Right lung (tissue), 5 donors: ENCODE measurements around the gene EME1. TPM values are rescaled to one million over a fixed set of nuclear protein-coding genes. Genes with fewer than 3 reads are reported as not detected.

Experiments
- DNase-seq, 2 donors: peaks; one replicate each; pipeline ENCODE4 v3.0.0-alpha.2; 2013
- polyA plus RNA-seq, 5 donors: library from polyadenylated mRNA; unstranded; fragments of 120-200 nt; gene quantifications; one replicate each; pipeline versions ENCODE4 v1.2.1 to v1.2.3, GENCODE V29; 2013; ENCODE audit warnings: inconsistent platforms in 1 of 5, low replicate concordance in 1 of 5; ENCODE audit not compliant: insufficient read length in 5 of 5, insufficient read depth in 1 of 5

EME1 gene
- polyA plus RNA-seq, 5 donors, result 7.2 to 13.9 (median 11.1) TPM

DNA sequence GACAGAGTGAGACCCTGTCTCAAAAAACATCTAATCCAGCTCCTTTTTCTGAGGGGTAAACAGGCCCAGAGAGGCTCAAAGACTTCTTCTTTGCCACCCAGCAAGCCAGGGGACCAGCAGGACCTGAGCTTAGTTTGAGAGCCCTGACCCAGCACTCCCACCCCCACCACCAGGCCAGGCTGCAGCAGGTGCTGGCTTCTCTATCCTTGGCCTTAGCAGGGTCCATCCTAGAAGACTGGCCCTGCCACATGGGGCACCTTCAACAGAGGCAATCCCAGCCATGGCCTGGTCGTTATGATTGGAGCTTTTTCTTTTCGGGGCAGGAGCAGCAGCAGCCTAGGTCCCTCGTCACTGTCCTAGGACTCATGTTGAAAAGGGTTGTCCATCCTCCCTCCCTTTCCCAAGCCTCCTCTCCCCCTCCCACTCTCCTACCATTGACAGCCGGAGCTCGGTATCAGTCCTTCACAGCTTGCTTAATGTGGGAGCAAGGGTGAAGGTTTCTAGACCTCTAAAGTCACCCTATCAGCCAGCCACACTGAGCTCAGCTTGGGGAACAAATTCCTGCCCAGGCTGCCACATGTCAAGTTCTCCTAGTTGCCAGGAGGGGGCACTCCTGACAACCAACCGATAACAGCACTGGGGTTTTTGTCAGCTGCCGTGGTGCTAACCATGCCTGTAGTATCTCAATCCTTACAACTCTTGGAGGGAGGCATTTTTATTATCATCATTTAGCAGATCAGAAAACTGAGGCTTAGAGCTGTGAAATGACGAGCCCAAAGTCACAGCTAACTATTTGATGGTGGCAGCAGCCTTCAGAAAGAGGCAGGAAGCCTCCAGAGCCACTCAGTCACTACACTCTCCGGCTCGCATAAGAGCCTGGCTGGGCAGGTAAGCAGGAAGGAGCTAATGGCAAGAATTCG is 11.2 kb upstream of the EME1 start:
- DNase-seq, result peak in 1 of 2 donors; percentile 31

GRCh38 chr17:50362661-50363060 is 10.4 kb upstream of the EME1 start:
- DNase-seq, result no peak

- DNase-seq, result no peak
These were observed 9.6 kb upstream of the EME1 start for GRCh38 chr17:50363217-50364060.

- DNase-seq, result no peak
These were observed 9.0 kb upstream of the EME1 start for GRCh38 chr17:50364061-50364458.

GRCh38 chr17:50364715-50365114 is 8.3 kb upstream of the EME1 start:
- no peak for DNase-seq

DNA sequence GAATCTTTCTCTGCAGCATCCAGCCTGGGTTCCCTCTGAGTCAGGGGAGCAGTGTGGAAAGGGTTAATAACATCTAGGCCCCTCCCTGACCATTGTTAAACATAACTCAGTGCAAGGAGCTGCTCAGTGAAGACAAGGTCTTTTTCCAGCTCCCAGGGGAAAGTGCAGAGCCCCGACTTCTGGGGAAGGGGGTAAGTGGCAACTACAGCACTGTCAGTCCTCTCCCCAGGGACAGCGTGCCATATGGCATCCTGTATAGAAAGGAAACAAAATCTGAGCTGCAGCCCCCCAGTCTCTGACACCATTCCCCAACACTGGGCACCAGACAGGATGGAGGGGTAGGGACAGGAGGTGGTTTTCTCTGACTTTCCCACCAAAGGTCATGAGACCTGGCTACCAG is 7.9 kb upstream of the EME1 start:
- no peak for DNase-seq

DNA sequence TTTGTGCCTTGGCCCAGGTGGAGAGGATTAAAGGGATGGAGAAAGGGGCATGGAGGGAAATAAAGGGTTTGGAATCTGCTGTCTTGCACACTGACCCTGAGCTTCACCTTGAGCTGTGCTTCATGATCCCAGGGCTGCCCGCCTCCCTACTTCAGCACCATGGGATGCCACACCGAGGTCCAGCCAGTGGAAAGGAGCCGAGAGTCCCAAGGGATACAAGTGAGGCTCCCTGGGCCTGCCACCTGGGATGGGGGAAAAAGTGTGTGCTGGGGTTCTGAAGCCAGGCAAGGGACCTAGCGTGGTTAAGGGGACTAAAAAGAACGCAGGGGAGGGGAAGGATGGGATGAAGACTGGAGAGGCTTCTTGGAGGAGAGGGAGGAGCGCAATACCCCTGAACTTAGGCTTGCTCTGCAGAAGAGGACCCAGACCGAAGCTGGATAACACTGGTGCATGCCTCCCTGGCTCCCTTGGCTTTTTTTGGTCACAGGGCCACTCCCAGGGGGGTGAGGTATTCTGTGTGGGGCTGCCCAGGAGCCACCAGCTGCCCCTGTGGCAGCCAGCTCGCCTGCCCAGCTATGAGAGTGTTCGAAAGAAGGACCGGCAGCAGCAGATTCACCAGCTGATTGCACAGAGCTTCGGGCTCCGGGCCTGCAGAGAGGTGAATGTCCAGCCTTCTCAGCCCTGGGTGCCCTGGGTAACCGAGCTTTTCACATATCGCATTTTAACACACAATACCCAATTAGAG is 7.2 kb upstream of the EME1 start:
- no peak for DNase-seq

- no peak for DNase-seq
These were observed 5.6 kb upstream of the EME1 start for GRCh38 chr17:50367401-50367800.

- no peak for DNase-seq
These were observed 3.0 kb upstream of the EME1 start for GRCh38 chr17:50370052-50370451.

GRCh38 chr17:50371526-50371925 is 1.5 kb upstream of the EME1 start:
- DNase-seq, result no peak

DNA sequence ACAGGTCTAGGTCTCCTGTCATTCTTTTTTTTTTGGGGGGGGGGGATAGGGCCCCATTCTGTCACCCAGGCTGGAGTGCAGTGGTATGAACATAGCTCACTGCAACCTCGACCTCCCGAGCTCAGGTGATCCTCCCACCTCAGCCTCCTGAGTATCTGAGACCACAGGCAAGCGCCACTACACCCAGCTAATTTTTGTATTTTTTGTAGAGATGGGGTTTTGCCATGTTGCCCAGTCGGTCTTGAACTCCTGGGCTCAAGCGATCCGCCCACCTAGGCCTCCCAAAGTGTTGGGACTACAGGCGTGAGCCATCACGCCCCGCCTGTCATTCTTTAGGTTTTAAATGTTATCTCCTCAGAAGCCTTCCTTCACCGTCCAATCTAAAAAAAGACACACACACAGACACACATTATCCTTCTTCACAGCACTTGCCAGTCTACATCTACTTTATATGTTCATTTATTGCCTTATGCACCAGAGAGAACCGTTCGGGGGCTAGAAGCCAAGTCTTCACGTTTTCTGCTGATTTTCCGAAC is 739 bp upstream of the EME1 start:
- DNase-seq, result no peak

DNA sequence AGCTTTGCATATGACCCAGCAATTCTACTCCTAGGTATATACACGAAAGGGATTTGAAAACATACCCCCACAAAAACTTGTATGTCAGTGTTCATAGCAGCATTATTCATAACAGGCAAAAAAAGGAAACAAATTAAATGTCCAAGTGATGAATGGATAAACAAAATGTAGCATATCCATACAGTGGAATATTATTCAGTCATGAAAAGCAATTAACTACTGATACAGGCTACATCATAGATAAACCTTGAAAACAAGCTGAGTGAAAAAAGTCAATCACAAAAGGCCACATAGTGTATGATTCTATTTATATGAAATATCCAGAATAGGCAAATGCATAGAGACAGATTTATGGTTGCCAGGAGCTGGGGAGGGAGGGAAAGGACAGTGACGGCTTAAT is 676 bp downstream of the EME1 start:
- no peak for DNase-seq

DNA sequence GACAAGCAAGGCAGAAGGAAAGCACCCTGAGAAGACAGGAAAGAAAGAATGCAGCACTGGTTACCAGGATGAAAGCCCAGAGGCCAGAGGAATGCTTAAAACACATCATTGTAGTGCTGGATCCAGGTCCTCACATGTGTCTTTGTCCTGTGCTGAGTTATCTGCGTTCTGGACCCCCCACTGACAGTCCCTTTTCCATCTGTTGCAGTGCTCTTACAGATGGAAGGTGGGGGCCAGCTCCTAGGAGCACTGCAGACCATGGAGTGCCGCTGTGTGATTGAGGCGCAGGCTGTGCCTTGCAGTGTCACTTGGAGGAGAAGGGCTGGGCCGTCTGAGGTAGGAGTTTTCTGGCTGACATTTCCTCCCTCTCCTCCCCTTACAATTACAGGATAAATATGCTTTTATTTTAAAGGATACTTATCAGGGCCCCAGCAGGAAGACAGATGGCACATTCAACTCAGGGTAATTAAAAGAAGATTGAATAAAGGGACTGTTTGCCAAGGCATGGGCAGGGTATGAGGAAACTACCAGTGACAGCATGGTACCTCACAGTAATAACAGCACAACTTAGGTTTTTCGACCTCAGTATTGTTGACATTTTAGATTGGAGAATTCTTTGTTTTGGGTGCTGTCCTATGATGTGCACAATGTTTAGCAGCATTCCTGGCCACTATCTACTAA is 3.0 kb downstream of the EME1 start:
- DNase-seq, result no peak

DNA sequence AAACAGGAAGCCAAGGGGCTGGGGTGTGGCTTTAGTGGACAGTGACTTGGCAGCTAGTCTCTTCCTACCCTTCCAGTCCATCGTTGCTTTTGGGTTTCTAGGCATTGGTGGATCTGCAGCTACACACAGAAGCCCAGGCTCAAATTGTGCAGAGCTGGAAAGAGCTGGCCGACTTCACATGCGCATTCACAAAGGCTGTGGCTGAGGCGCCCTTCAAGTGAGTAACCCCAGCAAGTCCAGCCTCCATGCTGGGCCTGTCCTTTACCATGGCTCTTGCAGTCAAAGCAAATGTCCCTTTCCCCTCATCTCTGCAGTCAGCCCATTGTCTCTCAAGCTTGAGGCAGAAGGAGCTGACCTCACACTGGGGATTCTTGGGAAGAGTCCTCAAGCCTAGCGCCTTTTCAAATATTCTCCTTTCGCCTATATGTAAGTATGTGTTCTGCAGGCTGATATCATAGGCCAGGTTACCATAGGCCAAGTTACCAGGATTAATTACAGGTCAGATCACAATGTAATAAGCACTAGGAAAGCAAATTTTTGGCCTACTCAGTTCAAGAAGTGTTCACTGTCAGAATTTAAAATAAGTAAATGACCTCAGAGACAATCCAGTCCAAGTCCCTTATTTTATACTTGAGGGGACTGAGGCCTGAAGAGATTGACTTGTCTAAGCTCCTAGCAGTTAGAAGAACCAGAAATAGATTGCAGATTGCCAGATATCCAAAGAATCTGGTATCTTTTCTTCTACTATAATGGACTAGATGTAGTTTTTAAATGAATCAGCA is 6.5 kb downstream of the EME1 start:
- no peak for DNase-seq

DNA sequence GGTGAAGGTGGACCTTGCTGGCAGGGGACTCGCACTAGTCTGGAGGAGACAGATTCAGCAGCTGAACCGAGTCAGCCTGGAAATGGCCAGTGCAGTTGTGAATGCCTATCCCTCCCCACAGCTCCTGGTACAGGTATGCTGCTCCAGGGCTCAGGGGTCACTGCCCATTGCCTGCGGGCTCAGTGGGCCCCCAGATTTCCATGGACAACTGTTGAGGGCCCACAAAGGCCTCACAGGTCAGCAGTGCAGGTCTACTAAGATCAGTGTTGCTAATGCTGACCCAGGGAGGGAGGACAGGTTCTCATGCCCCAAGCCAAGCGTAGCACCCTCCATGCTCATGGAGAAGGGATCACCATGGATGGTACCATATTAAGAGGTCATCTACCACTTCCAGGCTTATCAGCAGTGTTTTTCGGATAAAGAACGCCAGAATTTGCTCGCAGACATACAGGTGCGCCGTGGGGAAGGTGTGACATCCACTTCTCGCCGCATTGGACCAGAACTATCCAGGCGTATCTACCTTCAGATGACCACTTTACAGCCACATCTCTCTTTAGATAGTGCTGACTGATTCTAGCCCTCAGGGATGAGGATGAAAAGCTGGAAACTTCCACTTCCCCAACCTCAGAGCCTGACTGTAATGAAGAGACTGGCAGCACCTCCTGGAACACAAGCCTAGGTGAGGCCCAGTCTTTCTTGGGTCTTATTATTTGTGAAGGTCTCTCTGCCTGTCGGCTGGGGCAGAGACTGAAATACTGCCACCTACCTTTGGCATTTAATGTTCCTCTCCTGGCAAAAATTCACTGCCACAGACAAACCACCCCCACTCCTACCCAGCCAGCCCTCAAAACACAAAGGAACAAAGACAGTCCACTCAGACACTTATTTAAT is 7.6 kb downstream of the EME1 start:
- no peak for DNase-seq

DNA sequence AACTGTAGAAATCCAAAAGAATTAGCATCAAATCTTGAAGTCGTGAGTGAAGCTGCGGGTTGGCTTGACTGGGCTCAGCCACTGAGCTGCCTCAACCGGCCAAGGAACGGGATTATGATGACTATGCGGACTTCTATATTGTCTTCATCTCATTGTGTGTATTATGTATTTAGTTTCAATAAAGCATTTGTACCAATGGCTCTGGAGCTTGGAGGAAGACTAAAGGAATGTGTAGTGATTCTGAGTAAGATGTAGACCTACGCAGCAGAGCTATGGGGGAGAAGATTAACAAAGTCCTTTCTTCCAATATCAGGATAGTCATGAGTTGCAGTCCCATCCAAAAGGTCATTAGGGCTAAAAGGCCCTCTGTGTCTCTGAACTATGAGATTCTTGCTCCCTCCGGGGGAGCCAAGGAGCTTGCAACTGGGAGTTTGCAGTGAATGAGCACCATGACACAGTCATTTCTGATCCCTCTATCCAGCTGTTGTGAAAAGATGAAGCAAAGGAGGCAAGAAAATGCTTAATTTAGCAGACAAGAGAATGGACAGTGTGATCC is 8.3 kb downstream of the EME1 start:
- DNase-seq, result no peak

DNA sequence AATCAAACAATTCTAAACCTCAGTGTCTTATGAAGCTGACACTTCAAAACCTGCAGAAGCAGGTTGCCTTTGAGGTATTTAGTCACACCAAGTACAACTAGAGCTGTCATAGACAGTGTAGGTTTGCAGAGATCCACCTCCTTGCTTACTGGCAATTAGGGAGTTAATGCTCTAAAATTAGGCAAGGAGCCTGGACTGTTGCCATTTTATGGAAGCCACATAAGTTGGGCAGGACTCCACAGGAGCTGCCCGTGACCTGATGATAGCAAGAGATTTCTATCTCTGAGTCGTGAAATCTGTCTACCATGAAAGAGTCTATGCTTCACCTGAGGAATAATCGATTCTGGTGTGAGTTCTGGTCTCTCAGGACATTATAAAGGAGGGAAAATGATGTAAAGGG is 8.9 kb downstream of the EME1 start:
- DNase-seq, result no peak

DNA sequence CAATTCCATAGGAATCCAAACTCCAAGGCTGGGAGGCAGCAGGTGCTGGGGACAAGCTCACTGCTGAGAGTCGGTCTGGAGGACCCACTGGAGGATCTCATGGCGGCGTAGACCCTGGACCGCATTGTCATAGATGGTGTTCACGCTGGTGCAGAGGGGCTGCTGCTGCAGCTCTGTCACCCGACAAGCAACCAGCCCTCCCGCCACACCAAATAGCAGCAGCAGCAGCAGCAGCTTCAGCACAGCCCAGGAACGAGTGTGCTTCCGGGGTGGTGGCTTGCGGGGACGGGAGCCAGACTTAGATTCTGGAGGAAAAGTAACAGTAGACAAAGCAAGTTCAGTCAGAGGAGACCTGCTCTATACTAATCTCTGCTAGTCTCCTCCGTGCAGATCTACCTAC is 9.9 kb downstream of the EME1 start:
- no peak for DNase-seq

DNA sequence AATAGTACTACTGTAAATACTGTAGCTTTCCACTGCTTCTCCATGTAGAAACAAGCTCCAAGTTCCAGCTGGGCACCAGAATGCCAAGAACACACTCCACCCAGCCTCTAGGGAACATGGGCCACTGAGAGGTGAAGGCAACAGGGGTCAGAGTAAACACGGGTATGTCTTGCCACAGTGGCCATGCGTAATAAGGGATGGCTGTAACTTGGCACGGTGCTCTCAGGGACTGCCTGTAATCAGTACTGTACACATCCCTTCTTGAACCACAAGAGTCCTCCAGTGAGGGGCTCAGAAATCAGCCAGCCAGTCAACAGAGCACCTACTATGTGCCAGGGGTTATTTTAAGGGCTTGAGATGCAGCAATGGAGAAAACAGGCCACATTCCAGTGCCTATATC is 13.5 kb downstream of the EME1 start:
- DNase-seq, result no peak
